ENCODE results near the gene MTA1.
A peak's percentile ranks its signal among the peaks of the same experiment; 100 is the strongest.

MTA1 gene

DNA sequence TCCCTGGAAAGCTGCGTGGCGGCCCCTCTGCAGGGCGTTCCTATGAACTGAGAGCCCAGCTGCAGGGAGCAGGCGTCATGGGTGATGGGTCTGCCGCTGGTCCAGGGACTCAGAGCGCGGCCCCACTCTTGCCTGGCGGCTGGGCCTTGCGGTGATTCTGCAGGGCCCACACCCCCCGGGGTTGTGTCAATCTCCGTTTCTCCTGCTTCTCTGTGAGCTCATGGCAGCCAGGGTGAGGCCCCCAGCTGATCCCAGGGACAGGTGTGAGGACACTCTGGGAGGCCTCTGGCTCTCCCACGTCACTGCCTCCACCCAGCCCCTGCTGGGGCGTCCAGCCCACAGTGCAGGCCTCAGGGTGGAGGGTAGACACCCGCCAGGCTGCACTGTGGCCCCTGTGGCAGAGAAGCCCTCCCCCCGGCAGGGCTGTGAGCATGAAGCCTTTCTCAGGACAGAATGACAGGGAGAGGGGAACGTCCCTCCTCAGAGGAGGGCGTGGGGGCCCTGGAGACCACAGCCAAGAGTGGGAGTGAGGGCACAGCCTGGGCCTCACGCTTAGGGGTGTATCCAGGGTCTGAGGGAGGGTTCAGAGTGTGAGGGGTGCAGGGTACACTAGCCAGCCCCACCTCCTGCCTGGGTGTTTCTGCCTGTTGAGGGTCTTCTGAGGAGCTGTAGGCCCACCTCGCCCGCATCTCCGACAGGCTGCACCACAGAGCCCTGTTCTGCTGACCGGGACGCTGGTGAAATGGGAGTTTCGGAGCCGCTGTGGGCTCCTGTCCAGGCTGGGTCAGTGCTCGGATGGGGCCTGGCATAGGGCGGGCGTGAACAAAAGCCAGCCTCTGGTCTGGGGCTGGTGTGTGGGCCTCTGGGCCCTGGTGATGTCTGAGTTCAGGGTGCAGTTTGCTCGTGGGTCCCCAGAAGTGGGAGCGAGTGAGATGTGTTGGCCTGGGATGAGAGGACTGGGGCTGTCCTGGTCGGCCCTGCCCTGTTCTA is 28.3 kb downstream of the MTA1 start:
- no peak overlapping the region for H3K4me3 ChIP-seq (ENCODE audit: low read depth, low read length)
- TF ChIP-seq, protein P1, sequence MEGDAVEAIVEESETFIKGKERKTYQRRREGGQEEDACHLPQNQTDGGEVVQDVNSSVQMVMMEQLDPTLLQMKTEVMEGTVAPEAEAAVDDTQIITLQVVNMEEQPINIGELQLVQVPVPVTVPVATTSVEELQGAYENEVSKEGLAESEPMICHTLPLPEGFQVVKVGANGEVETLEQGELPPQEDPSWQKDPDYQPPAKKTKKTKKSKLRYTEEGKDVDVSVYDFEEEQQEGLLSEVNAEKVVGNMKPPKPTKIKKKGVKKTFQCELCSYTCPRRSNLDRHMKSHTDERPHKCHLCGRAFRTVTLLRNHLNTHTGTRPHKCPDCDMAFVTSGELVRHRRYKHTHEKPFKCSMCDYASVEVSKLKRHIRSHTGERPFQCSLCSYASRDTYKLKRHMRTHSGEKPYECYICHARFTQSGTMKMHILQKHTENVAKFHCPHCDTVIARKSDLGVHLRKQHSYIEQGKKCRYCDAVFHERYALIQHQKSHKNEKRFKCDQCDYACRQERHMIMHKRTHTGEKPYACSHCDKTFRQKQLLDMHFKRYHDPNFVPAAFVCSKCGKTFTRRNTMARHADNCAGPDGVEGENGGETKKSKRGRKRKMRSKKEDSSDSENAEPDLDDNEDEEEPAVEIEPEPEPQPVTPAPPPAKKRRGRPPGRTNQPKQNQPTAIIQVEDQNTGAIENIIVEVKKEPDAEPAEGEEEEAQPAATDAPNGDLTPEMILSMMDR (IDR thresholded peaks at IDR 0.05; ENCODE audit: low read depth, low read length): no peak

DNA sequence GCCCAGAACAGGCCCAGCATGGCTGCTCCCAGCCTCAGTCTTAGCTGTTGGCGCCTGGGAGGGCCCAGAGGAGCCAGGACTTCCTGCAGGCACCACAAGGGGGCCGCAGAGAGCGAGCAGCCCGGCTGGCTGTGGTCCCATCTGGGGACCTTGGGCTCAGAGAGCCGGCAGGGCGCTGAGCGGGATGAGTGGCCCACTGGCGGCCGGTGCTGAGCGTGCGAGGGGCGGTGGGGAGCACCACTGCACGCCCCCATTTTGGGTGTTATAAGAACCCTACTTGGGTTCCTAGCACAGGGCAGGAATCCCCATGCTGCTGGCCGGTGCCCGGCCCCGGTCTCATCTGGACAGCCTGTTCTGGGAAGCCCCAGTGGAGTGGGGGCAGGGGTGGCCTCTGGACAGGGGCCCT is 29.1 kb downstream of the MTA1 start:
- TF ChIP-seq, protein P1 (IDR thresholded peaks at IDR 0.05; ENCODE audit: low read depth, low read length): peak; percentile 84
- H3K4me3 ChIP-seq (ENCODE audit: low read depth, low read length): no peak overlapping the region

DNA sequence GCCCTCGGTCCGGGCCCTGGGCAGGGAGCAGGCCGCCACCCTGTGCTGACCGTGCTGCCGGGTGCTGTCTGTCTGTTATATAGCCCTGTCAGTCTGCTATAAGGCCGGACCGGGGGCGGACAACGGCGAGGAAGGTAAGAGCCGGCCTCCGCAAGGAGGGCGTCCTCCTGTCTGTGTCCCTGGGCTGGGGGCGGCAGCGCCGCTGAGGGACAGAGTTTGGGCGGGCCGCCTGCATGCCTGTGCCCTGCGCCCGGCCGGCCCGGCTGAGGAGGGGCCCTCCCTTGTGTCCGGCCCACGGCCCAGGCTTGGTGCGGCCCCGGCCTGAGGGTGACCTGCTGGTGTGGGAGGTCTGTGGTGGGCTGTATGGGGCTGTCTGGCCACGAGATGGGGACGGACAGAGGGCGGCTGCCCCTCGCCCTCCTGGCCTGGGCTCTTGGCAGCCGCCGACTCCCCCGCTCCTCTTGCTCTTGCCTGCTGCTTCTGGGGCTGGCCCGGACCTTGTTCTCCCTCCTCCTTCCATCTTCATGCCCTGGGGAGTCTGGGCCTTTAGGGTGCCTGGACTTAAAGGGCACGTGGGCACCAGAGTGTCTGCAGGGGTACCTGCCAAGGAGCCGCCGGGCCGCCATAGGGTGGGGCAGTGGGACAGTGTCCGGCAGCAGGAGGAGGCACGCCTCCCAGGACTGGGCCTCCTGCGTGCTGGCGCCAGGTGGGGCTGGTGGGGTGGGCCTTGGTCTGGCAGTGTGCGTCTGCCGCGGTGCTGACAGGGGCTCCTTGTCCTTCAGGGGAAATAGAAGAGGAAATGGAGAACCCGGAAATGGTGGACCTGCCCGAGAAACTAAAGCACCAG is 29.9 kb downstream of the MTA1 start:
- TF ChIP-seq, protein P1 (IDR thresholded peaks at IDR 0.05; ENCODE audit: low read depth, low read length): no peak
- H3K4me3 ChIP-seq (ENCODE audit: low read depth, low read length): no peak overlapping the region

DNA sequence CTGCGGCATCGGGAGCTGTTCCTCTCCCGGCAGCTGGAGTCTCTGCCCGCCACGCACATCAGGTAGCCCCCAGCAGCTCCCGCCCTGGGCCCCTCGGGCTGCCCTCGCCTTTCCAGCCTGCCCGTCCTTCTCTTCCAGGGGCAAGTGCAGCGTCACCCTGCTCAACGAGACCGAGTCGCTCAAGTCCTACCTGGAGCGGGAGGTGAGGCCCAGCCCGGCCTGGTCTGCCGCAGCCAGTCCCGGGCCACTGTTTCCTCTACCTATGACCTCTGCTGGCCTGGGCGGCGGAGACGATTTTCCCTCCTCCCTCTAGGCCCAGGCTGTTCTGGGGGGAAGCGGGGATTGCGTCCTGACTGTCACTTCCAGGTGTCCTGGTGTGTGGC is 30.5 kb downstream of the MTA1 start:
- no peak overlapping the region for H3K4me3 ChIP-seq (ENCODE audit: low read depth, low read length)
- TF ChIP-seq, protein P1 (IDR thresholded peaks at IDR 0.05; ENCODE audit: low read depth, low read length): no peak

DNA sequence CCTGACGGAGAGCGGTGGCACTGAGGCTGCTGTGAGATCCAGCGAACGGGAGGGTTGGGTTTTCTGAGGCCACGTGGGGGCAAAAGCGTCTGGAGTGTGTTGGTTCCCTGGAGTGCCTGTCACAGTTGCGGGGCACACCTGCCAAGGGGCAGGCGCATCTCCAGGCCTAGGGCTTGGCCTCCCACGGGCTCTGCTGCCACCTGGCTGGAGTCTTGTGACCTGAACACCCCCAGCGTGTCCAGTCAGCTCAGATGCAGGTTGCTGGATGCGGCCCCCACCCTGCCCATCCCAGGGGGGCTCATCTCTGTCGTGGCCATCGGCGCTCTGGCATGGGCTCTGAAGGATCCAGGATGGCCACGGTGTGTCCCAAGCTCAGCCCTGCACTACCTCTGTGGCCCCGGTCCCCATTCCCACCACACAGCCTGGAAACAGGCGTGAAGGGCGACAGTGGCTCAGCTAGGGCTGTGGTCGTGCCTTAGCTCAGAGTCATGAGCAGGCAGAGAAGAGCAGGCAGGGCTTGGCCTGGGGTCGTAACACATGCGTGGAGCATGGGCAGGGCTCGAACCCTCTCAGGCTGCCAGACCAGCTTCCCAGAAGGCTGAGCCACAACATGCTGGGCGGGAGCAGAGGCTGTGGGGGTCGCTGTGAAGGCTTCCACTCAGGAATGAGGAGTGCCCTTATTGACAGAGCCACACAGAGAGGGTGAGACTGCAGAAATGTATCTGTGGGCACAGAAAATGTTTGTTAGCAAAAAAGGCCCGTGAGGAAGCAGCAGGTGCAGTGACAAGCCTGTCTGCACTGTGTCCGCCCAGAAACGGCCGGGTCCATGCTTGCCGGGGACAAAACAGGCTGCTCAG is 31.5 kb downstream of the MTA1 start:
- TF ChIP-seq, protein P1 (IDR thresholded peaks at IDR 0.05; ENCODE audit: low read depth, low read length): no peak
- H3K4me3 ChIP-seq (ENCODE audit: low read depth, low read length): no peak overlapping the region

DNA sequence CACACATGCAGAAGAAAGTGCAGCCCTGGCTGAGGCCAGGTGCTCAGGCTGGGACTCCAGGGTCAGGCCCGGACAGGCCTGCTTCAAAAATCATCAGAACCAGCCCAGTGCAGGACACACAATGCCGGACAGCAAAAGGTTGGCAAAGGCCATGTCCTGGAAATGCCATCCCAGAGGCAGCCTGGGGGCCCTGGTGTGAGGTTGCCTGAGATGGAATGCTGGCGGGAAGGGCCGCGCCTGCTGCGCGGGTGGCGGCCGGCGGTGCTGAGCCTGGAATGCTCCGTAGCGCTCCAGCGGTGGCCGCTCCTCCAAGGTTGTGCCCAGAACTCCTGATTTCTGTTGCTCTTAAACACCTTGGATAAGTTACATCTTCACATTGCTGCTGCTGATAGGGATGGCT is 33.3 kb downstream of the MTA1 start:
- H3K4me3 ChIP-seq (ENCODE audit: low read depth, low read length): no peak overlapping the region
- TF ChIP-seq, protein P1 (IDR thresholded peaks at IDR 0.05; ENCODE audit: low read depth, low read length): no peak

All from WI38 (cell line).